Measurements from ENCODE around the gene LEMD1. TPM values are rescaled to one million over a fixed set of nuclear protein-coding genes. Genes with fewer than 3 reads are reported as not detected.
A peak's percentile ranks its signal among the peaks of the same experiment; 100 is the strongest.
"Not testable (repeated sequence)": the region's sequence is repeated elsewhere in the genome, so short reads cannot be mapped to it uniquely, and the experiment has no call there.

Gene LEMD1
- total RNA-seq, 1 donor = 0.36 TPM

DNA sequence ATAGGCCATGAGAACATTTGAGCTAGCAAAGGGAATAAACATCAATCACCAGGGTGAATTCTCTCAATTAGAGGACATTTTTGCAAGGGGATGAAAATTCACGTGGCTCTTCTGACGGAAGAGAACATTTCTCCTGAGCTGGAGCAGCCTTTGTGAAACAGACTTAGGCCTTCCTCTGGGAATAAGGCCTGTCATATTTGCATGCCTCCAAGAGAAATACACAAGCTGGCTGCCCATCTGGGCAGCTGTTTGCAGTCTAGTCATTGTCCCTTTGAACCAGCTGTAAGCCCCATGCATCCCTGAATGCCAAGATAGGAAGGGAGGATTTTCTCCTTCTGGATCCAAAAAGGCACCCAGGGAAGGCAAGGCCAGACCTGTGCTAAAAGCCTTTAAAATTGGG lies 5.5 kb downstream of the LEMD1 start:
- DNase-seq (ENCODE audit: low read depth) = no peak
- TF ChIP-seq, protein P1, sequence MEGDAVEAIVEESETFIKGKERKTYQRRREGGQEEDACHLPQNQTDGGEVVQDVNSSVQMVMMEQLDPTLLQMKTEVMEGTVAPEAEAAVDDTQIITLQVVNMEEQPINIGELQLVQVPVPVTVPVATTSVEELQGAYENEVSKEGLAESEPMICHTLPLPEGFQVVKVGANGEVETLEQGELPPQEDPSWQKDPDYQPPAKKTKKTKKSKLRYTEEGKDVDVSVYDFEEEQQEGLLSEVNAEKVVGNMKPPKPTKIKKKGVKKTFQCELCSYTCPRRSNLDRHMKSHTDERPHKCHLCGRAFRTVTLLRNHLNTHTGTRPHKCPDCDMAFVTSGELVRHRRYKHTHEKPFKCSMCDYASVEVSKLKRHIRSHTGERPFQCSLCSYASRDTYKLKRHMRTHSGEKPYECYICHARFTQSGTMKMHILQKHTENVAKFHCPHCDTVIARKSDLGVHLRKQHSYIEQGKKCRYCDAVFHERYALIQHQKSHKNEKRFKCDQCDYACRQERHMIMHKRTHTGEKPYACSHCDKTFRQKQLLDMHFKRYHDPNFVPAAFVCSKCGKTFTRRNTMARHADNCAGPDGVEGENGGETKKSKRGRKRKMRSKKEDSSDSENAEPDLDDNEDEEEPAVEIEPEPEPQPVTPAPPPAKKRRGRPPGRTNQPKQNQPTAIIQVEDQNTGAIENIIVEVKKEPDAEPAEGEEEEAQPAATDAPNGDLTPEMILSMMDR (IDR thresholded peaks at IDR 0.05; ENCODE audit: insufficient read depth, low read length) = no peak

GRCh38 chr1:205410581-205411298 lies 11.1 kb downstream of the LEMD1 start:
- TF ChIP-seq, protein P1 (IDR thresholded peaks at IDR 0.05; ENCODE audit: insufficient read depth, low read length) = no peak
- H3K4me3 ChIP-seq (ENCODE audit: low read depth, low read length) = no peak overlapping the region
- DNase-seq (ENCODE audit: low read depth) = no peak

More for the DNA sequence above, 5.5 kb downstream of the LEMD1 start:
- no peak overlapping the region for H3K4me3 ChIP-seq (ENCODE audit: low read depth, low read length)

GRCh38 chr1:205407970-205408369 lies 13.9 kb downstream of the LEMD1 start:
- no peak for DNase-seq (ENCODE audit: low read depth)
- TF ChIP-seq, protein P1 (IDR thresholded peaks at IDR 0.05; ENCODE audit: insufficient read depth, low read length) = no peak
- no peak overlapping the region for H3K4me3 ChIP-seq (ENCODE audit: low read depth, low read length)

DNA sequence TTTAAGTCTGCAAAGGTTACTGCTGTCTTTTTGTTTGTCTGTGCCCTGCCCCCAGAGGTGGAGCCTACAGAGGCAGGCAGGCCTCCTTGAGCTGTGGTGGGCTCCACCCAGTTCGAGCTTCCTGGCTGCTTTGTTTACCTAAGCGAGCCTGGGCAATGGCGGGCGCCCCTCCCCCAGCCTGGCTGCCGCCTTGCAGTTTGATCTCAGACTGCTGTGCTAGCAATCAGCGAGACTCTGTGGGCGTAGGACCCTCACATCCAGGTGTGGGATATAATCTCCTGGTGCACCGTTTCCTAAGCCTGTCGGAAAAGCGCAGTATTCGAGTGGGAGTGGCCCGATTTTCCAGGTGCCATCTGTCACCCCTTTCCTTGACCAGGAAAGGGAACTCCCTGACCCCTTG lies 15.6 kb downstream of the LEMD1 start:
- not testable (repeated sequence) for H3K4me3 ChIP-seq (ENCODE audit: low read depth, low read length); DNase-seq (ENCODE audit: low read depth)

DNA sequence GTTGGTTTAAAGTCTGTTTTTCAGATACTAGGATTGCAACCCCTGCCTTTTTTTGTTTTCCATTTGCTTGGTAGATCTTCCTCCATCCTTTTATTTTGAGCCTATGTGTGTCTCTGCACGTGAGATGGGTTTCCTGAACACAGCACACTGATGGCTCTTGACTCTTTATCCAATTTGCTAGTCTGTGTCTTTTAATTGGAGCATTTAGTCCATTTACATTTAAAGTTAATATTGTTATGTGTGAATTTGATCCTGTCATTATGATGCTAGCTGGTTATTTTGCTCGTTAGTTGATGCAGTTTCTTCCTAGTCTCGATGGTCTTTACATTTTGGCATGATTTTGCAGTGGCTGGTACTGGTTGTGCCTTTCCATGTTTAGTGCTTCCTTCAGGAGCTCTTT lies 17.4 kb downstream of the LEMD1 start:
- H3K4me3 ChIP-seq (ENCODE audit: low read depth, low read length); DNase-seq (ENCODE audit: low read depth): not testable (repeated sequence)

- TF ChIP-seq, protein P1 (IDR thresholded peaks at IDR 0.05; ENCODE audit: insufficient read depth, low read length) = no peak
- H3K4me3 ChIP-seq (ENCODE audit: low read depth, low read length) = no peak overlapping the region
- no peak for DNase-seq (ENCODE audit: low read depth)
Observed at GRCh38 chr1:205398586-205398985, 23.3 kb downstream of the LEMD1 start.

DNA sequence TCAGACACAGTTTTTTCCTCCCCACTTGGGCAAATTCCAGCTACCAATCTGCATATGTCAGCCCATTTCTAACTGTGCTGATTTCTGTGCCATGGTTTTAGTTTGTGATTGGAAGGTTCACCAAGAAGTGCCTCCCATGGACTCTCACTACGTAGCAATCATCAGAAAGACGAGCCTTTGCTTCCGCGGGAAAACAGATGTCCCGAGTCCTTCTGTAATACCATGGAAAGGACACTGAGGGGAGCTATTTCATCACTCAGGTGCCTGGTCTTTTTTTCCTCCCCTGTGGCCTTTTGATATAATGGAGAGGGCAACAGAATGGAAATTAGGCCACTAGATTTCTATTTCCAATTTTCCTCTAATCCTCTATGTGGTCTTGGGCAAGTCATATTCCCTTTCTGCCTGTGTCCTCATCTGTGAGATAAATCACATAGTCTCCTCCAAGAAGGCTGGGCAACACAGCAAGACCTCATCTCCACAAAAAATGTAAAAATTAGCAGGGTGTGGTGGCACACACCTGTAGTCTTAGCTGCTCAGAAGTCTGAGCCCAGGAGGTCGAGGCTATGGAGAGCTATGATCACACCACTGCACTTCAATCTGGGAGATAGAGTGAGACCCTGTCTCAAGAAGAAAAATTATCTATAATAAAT lies 24.8 kb downstream of the LEMD1 start:
- TF ChIP-seq, protein P1 (IDR thresholded peaks at IDR 0.05; ENCODE audit: insufficient read depth, low read length) = peak; percentile 75
- peak; percentile 63 for DNase-seq (ENCODE audit: low read depth)
- no peak overlapping the region for H3K4me3 ChIP-seq (ENCODE audit: low read depth, low read length)

- TF ChIP-seq, protein P1 (IDR thresholded peaks at IDR 0.05; ENCODE audit: insufficient read depth, low read length) = no peak
- no peak overlapping the region for H3K4me3 ChIP-seq (ENCODE audit: low read depth, low read length)
- no peak for DNase-seq (ENCODE audit: low read depth)
Observed at GRCh38 chr1:205395616-205396015, 26.2 kb downstream of the LEMD1 start.
